ENCODE results near the gene FRS2. TPM values are rescaled to one million over a fixed set of nuclear protein-coding genes. Genes with fewer than 3 reads are reported as not detected.

Gene FRS2
- total and polyA plus RNA-seq, 2 donors (not counting 1 experiment from before 2014, with no cell fraction given), result 11.3 to 33.7 TPM

GRCh38 chr12:69509308-69509736 is 39.1 kb downstream of the FRS2 start:
- intact Hi-C loops (cut with micrococcal nuclease), result no loop called here
- no peak for ATAC-seq (ENCODE audit: low read depth)
- Mint-ChIP-seq H3K27me3 (no peaks in the 10 kb centered on the region), H3K4me1 (peaks cover 55% of the 10 kb centered on the region), H3K9me3 (ENCODE audit: insufficient read depth) (no peaks in the 10 kb centered on the region), H3K4me3 (no peak overlapping the region), H3K27ac (no peak overlapping the region)
- CTCF ChIA-PET, result no interaction called here
- no CpG with 5 or more reads among the region's 1 CpG for WGBS (ENCODE audit: insufficient coverage)
- H3K27me3 ChIP-seq (replicated peaks in 1 of 4; ENCODE audit: control extremely low read depth in 1 of 4, control insufficient read depth in 3 of 4, insufficient read depth in 4 of 4, low read length in 3 of 4), result no peaks in the 10 kb centered on the region
- H3K27ac ChIP-seq (ENCODE audit: low read length in 2 of 2), result no peak overlapping the region
- no peak for DNase-seq
- peaks cover 86% of the 10 kb centered on the region for H3K79me2 ChIP-seq (ENCODE audit: control insufficient read depth, insufficient read depth, low read length)
- peaks cover 59% of the 10 kb centered on the region for H4K20me1 ChIP-seq (ENCODE audit: control insufficient read depth, insufficient read depth, low read length, poor library complexity, severe bottlenecking)
- no peaks in the 10 kb centered on the region for H3K9me3 ChIP-seq (ENCODE audit: control extremely low read depth in 1 of 3, control insufficient read depth in 2 of 3, insufficient read depth in 1 of 3, low read length in 2 of 3)
- H3K4me1 ChIP-seq (ENCODE audit: control insufficient read depth in 2 of 2, insufficient read depth in 2 of 2, low read length in 2 of 2), result peaks cover 4 to 14% of the 10 kb centered on the region in 2 donors
- H3K4me2 ChIP-seq (replicated peaks; ENCODE audit: low read depth, low read length, poor library complexity, severe bottlenecking), result no peak overlapping the region
- no peak overlapping the region for H3K9ac ChIP-seq (ENCODE audit: low read length)
- H2AFZ ChIP-seq (ENCODE audit: insufficient read depth, low read depth, low read length, poor library complexity, severe bottlenecking), result no peak overlapping the region
- no peak overlapping the region for H3K4me3 ChIP-seq (ENCODE audit: control extremely low read depth in 1 of 5, extremely low read depth in 1 of 5, insufficient read depth in 1 of 5, low read depth in 2 of 5, low read length in 4 of 5)
- no peaks in the 10 kb centered on the region for H3K36me3 ChIP-seq (replicated peaks in 1 of 2; ENCODE audit: control extremely low read depth in 1 of 2, control insufficient read depth in 1 of 2, extremely low read depth in 1 of 2, insufficient read depth in 2 of 2, low read length in 1 of 2)
- POLR2A ChIA-PET, result no interaction called here
- TF ChIP-seq EZH2 (IDR thresholded peaks at IDR 0.05; ENCODE audit: borderline replicate concordance, insufficient read depth, low read depth, low read length, poor library complexity, severe bottlenecking), result no peak
- TF ChIP-seq, protein P1, sequence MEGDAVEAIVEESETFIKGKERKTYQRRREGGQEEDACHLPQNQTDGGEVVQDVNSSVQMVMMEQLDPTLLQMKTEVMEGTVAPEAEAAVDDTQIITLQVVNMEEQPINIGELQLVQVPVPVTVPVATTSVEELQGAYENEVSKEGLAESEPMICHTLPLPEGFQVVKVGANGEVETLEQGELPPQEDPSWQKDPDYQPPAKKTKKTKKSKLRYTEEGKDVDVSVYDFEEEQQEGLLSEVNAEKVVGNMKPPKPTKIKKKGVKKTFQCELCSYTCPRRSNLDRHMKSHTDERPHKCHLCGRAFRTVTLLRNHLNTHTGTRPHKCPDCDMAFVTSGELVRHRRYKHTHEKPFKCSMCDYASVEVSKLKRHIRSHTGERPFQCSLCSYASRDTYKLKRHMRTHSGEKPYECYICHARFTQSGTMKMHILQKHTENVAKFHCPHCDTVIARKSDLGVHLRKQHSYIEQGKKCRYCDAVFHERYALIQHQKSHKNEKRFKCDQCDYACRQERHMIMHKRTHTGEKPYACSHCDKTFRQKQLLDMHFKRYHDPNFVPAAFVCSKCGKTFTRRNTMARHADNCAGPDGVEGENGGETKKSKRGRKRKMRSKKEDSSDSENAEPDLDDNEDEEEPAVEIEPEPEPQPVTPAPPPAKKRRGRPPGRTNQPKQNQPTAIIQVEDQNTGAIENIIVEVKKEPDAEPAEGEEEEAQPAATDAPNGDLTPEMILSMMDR (IDR thresholded peaks at IDR 0.05), result no peak

DNA sequence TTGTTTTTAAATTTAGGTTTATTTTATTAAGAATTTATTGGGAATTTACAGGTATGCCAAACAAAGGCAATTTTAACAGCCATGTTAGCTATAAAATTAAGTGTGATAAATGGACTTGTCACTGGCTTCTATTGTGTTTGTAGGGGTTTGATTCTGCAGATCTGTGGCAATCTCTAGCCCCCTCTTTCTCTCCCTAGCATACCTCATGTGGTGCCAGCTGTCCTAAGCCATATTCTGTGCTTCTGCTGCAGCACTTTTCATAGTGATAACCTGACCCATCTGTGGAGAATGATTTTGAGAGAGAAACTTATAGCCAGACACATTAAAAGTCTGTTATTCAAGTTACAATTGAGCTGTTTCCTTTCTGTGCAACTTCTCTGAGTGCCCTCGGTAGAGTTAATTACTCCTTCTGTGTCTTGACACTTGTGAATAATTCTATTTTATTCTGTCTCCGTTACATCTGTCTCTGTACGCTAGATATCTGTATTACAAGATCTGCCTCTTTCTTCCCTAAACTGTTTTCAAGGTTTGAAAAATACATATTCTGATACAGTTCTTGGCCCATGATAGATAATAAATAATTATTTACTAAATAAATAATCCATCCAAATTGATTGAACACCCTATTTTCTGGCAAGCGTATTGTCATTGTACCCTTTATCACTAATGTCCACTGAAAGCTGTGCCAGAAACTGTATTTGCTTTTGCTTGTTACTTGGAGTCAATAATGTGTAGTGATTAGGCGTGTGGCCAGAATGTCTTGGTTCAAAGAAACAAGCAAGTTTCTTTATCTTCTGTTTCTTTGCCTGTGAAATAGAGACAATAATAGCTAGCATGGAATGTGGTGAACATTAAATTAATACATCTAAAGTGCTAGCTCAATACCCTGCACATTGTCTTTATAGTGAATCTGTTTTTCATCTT is 40.0 kb downstream of the FRS2 start:
- Mint-ChIP-seq H3K27me3 (no peaks in the 10 kb centered on the region), H3K27ac (no peak overlapping the region), H3K4me1 (peaks cover 57% of the 10 kb centered on the region), H3K9me3 (ENCODE audit: insufficient read depth) (no peaks in the 10 kb centered on the region), H3K4me3 (no peak overlapping the region)
- ChIA-PET POLR2A (no interaction called here), CTCF (no interaction called here)
- TF ChIP-seq EZH2 (IDR thresholded peaks at IDR 0.05; ENCODE audit: borderline replicate concordance, insufficient read depth, low read depth, low read length, poor library complexity, severe bottlenecking), result no peak
- TF ChIP-seq, protein P1 (IDR thresholded peaks at IDR 0.05), result no peak
- Histone ChIP-seq H3K4me2 (replicated peaks; ENCODE audit: low read depth, low read length, poor library complexity, severe bottlenecking) (no peak overlapping the region), H3K79me2 (ENCODE audit: control insufficient read depth, insufficient read depth, low read length) (peaks cover 86% of the 10 kb centered on the region), H3K27me3 (replicated peaks in 1 of 4; ENCODE audit: control extremely low read depth in 1 of 4, control insufficient read depth in 3 of 4, insufficient read depth in 4 of 4, low read length in 3 of 4) (no peaks in the 10 kb centered on the region), H3K27ac (ENCODE audit: low read length in 2 of 2) (no peak overlapping the region), H4K20me1 (ENCODE audit: control insufficient read depth, insufficient read depth, low read length, poor library complexity, severe bottlenecking) (peaks cover 59% of the 10 kb centered on the region), H3K4me3 (ENCODE audit: control extremely low read depth in 1 of 5, extremely low read depth in 1 of 5, insufficient read depth in 1 of 5, low read depth in 2 of 5, low read length in 4 of 5) (no peak overlapping the region), H3K9ac (ENCODE audit: low read length) (no peak overlapping the region), H3K9me3 (ENCODE audit: control extremely low read depth in 1 of 3, control insufficient read depth in 2 of 3, insufficient read depth in 1 of 3, low read length in 2 of 3) (no peaks in the 10 kb centered on the region), H3K4me1 (ENCODE audit: control insufficient read depth in 2 of 2, insufficient read depth in 2 of 2, low read length in 2 of 2) (peaks cover 0 to 11% of the 10 kb centered on the region in 2 donors), H2AFZ (ENCODE audit: insufficient read depth, low read depth, low read length, poor library complexity, severe bottlenecking) (no peak overlapping the region), H3K36me3 (replicated peaks in 1 of 2; ENCODE audit: control extremely low read depth in 1 of 2, control insufficient read depth in 1 of 2, extremely low read depth in 1 of 2, insufficient read depth in 2 of 2, low read length in 1 of 2) (no peaks in the 10 kb centered on the region)
- intact Hi-C loops (cut with micrococcal nuclease), result no loop called here
- DNase-seq, result no peak
- ATAC-seq (ENCODE audit: low read depth), result no peak
- WGBS (ENCODE audit: insufficient coverage), result no CpG with 5 or more reads among the region's 5 CpGs
